Measurements from ENCODE around the gene NKX6-1. TPM values are rescaled to one million over a fixed set of nuclear protein-coding genes. Genes with fewer than 3 reads are reported as not detected.

Gene NKX6-1
- total and polyA plus RNA-seq, 12 donors: 0.06 to 0.14 TPM; not detected in 10

GRCh38 chr4:84531689-84532088 is 32.6 kb upstream of the NKX6-1 start:
- Histone ChIP-seq H3K36me3 (replicated peaks in 1 of 2) (no peaks in the 10 kb centered on the region), H3K27ac (no peak overlapping the region), H3K4me3 (no peak overlapping the region), H3K9me3 (replicated peaks in 1 of 3) (no peaks in the 10 kb centered on the region), H3K27me3 (no peaks in the 10 kb centered on the region), H3K4me1 (replicated peaks in 1 of 2) (no peaks in the 10 kb centered on the region)
- TF ChIP-seq POLR2A (IDR thresholded peaks at IDR 0.05): no peak
- no peak for TF ChIP-seq CTCF (IDR thresholded peaks at IDR 0.05)
- intact Hi-C loops (cut with DNase I): loop anchor here in 1 of 2 donors (10.0 kb wide), 1 partner anchor 887 kb away; no protein-coding TSS in a partner anchor
- WGBS, 4 donors: 57 to 87% (median 63%) methylated on average over 2 of the region's 2 CpGs
- no peak for DNase-seq

- intact Hi-C loops (cut with DNase I): loop anchor here in 1 of 2 donors (10.0 kb wide), 1 partner anchor 886 kb away; no protein-coding TSS in a partner anchor
- Histone ChIP-seq H3K27me3 (no peaks in the 10 kb centered on the region), H3K36me3 (replicated peaks in 1 of 2) (no peaks in the 10 kb centered on the region), H3K9me3 (replicated peaks in 1 of 3) (no peaks in the 10 kb centered on the region), H3K4me3 (no peak overlapping the region), H3K4me1 (replicated peaks in 1 of 2) (no peaks in the 10 kb centered on the region), H3K27ac (no peak overlapping the region)
- 52 to 67% (median 57%) methylated on average over 1 of the region's 1 CpG for WGBS, 4 donors
- TF ChIP-seq POLR2A (IDR thresholded peaks at IDR 0.05) (no peak), CTCF (IDR thresholded peaks at IDR 0.05) (no peak)
- DNase-seq: no peak
These were observed 31.8 kb upstream of the NKX6-1 start for GRCh38 chr4:84530871-84531270.

GRCh38 chr4:84530454-84530853 is 31.4 kb upstream of the NKX6-1 start:
- intact Hi-C loops (cut with DNase I): loop anchor here in 1 of 2 donors (10.0 kb wide), 1 partner anchor 886 kb away; no protein-coding TSS in a partner anchor
- DNase-seq: no peak
- H3K9me3 ChIP-seq (replicated peaks in 1 of 3): no peaks in the 10 kb centered on the region
- H3K4me1 ChIP-seq (replicated peaks in 1 of 2): no peaks in the 10 kb centered on the region
- 30 to 55% (median 42%) methylated on average over 1 of the region's 1 CpG for WGBS, 4 donors
- no peak overlapping the region for H3K27ac ChIP-seq
- H3K36me3 ChIP-seq (replicated peaks in 1 of 2): no peaks in the 10 kb centered on the region
- H3K27me3 ChIP-seq: no peaks in the 10 kb centered on the region
- H3K4me3 ChIP-seq: no peak overlapping the region
- no peak for TF ChIP-seq CTCF (IDR thresholded peaks at IDR 0.05)
- no peak for TF ChIP-seq POLR2A (IDR thresholded peaks at IDR 0.05)

GRCh38 chr4:84529169-84529751 is 30.2 kb upstream of the NKX6-1 start:
- no peak overlapping the region for H3K4me3 ChIP-seq
- H3K27ac ChIP-seq: no peak overlapping the region
- no peak for DNase-seq
- H3K27me3 ChIP-seq: no peaks in the 10 kb centered on the region
- peak; percentile 24 to 62 (median 47) for TF ChIP-seq CTCF (IDR thresholded peaks at IDR 0.05)
- no peak for TF ChIP-seq POLR2A (IDR thresholded peaks at IDR 0.05)
- intact Hi-C loops (cut with DNase I): no loop called here
- H3K36me3 ChIP-seq (replicated peaks in 1 of 2): no peaks in the 10 kb centered on the region
- H3K9me3 ChIP-seq (replicated peaks in 1 of 3): no peaks in the 10 kb centered on the region
- 93 to 95% (median 95%) methylated on average over 2 of the region's 2 CpGs for WGBS, 4 donors
- H3K4me1 ChIP-seq (replicated peaks in 1 of 2): no peaks in the 10 kb centered on the region
